Neural cell (in vitro differentiated cells): ENCODE results near the gene TRIM66. TPM values are rescaled to one million over a fixed set of nuclear protein-coding genes. Genes with fewer than 3 reads are reported as not detected.
A peak's percentile ranks its signal among the peaks of the same experiment; 100 is the strongest.

Source experiments
- H2AFZ ChIP-seq: fragments of 200-600, 300-800 bp; sonication (generic), shearing (Covaris generic); 2 replicates; pipeline ENCODE4 v1.6.0; 2014; ENCODE audit warnings: low read depth, mild to moderate bottlenecking, antibody characterized with exemption, low read length, moderate library complexity
- H3F3A ChIP-seq: fragments of 200-600 bp; shearing (Covaris generic); 2 replicates; pipeline ENCODE4 v1.6.1; 2016; ENCODE audit warnings: mild to moderate bottlenecking, moderate library complexity, mixed read lengths, antibody characterized with exemption, low read length; ENCODE audit not compliant: insufficient read depth, poor library complexity, severe bottlenecking
- H3K27ac ChIP-seq: fragments of 200-600, 300-800 bp; sonication (generic), shearing (Covaris generic); 2 replicates; pipeline ENCODE4 v1.5.1; 2014; ENCODE audit warnings: mild to moderate bottlenecking, low read length, moderate library complexity
- H3K27me3 ChIP-seq: fragments of 300-800, 200-600 bp; sonication (generic), shearing (Covaris generic); 2 replicates; pipeline ENCODE4 v1.6.0; 2014; ENCODE audit warnings: mild to moderate bottlenecking, low read depth, low read length, moderate library complexity; ENCODE audit not compliant: insufficient read depth
- H3K36me3 ChIP-seq: fragments of 300-800, 200-600 bp; sonication (generic), shearing (Covaris generic); 2 replicates; pipeline ENCODE4 v1.5.1; 2014; ENCODE audit warnings: mild to moderate bottlenecking, antibody characterized with exemption, low read length, moderate library complexity; ENCODE audit not compliant: insufficient read depth
- H3K4me2 ChIP-seq: fragments of 300-800, 200-600 bp; sonication (generic), shearing (Covaris generic); 2 replicates; pipeline ENCODE4 v1.6.0; 2014; ENCODE audit warnings: mild to moderate bottlenecking, low read length
- H3K4me3 ChIP-seq: fragments of 300-800, 200-600 bp; sonication (generic), shearing (Covaris generic); 2 replicates; pipeline ENCODE4 v1.5.1; 2014; ENCODE audit warnings: mild to moderate bottlenecking, low read length, moderate library complexity
- H3K79me2 ChIP-seq: fragments of 200-600 bp; shearing (Covaris generic); replicated peaks from 2 replicates; pipeline ENCODE4 v1.6.0; 2014; ENCODE audit warnings: mild to moderate bottlenecking, low read length, moderate library complexity; ENCODE audit not compliant: insufficient read depth
- H3K9ac ChIP-seq: fragments of 300-800, 200-600 bp; sonication (generic), shearing (Covaris generic); 2 replicates; pipeline ENCODE4 v1.6.1; 2016; ENCODE audit warnings: mild to moderate bottlenecking, low read length, mixed read lengths
- H3K9me2 ChIP-seq: fragments of 200-600 bp; shearing (Covaris generic); 2 replicates; pipeline ENCODE4 v1.6.1; 2016; ENCODE audit warnings: mild to moderate bottlenecking, low read length, mixed read lengths; ENCODE audit not compliant: insufficient read depth
- H3K9me3 ChIP-seq: fragments of 200-600, 300-800 bp; sonication (generic), shearing (Covaris generic); 2 replicates; pipeline ENCODE4 v1.6.1; 2016; ENCODE audit warnings: mild to moderate bottlenecking, mixed run types, low read length, moderate library complexity, mixed read lengths
- H4K20me1 ChIP-seq: fragments of 200-600 bp; shearing (Covaris generic); 2 replicates; pipeline ENCODE4 v1.6.1; 2016; ENCODE audit warnings: mild to moderate bottlenecking, mixed run types; ENCODE audit not compliant: insufficient read depth
- CTCF ChIP-seq: fragments of 450-650 bp; IDR thresholded peaks from 2 replicates; pipeline ENCODE4 v1.5.1; 2014; ENCODE audit warnings: antibody characterized with exemption, mild to moderate bottlenecking, moderate library complexity; ENCODE audit not compliant: poor library complexity, severe bottlenecking
- EP300 ChIP-seq: fragments of 450-650 bp; conservative IDR thresholded peaks from 2 replicates; pipeline ENCODE4 v1.6.1; 2014; ENCODE audit warnings: antibody characterized with exemption, mild to moderate bottlenecking, moderate library complexity; ENCODE audit not compliant: poor library complexity, severe bottlenecking
- EZH2 ChIP-seq: fragments of 200-600, 300-800 bp; shearing (Covaris generic), sonication (generic); IDR thresholded peaks from 2 replicates; pipeline ENCODE4 v1.6.1; 2014; ENCODE audit warnings: antibody characterized with exemption, low read length, borderline replicate concordance, mild to moderate bottlenecking; ENCODE audit not compliant: insufficient read depth, poor library complexity, severe bottlenecking
- MXI1 ChIP-seq: fragments of 450-650 bp; conservative IDR thresholded peaks from 2 replicates; pipeline ENCODE4 v1.6.1; 2014; ENCODE audit warnings: antibody characterized with exemption, mild to moderate bottlenecking; ENCODE audit not compliant: poor library complexity, severe bottlenecking
- POLR2AphosphoS5 ChIP-seq: IDR thresholded peaks from 2 replicates; pipeline ENCODE4 v1.6.1; 2012
- RAD21 ChIP-seq: fragments of 450-650 bp; conservative IDR thresholded peaks from 2 replicates; pipeline ENCODE4 v1.6.1; 2014; ENCODE audit warnings: antibody characterized with exemption, mild to moderate bottlenecking, moderate library complexity
- REST ChIP-seq: IDR thresholded peaks from 2 replicates; pipeline ENCODE4 v1.6.1; 2012; ENCODE audit warnings: borderline replicate concordance
- SMC3 ChIP-seq: fragments of 450-650 bp; conservative IDR thresholded peaks from 2 replicates; pipeline ENCODE4 v1.6.1; 2014; ENCODE audit warnings: antibody characterized with exemption, mild to moderate bottlenecking, moderate library complexity; ENCODE audit not compliant: poor library complexity
- TAF1 ChIP-seq: IDR thresholded peaks from 2 replicates; pipeline ENCODE4 v1.6.1; 2012; ENCODE audit warnings: low read depth
- polyA minus RNA-seq: library from RNA; depleted of rRNA, polyadenylated mRNA; stranded (reverse); fragments of >200 nt; gene quantifications from 2 replicates; pipeline ENCODE4 v1.2.3, GENCODE V29; 2014
- polyA plus RNA-seq: library from polyadenylated mRNA; depleted of rRNA; stranded (reverse); fragments of >200 nt; gene quantifications from 2 replicates; pipeline ENCODE4 v1.2.3, GENCODE V29; 2014

TRIM66 gene, protein sequence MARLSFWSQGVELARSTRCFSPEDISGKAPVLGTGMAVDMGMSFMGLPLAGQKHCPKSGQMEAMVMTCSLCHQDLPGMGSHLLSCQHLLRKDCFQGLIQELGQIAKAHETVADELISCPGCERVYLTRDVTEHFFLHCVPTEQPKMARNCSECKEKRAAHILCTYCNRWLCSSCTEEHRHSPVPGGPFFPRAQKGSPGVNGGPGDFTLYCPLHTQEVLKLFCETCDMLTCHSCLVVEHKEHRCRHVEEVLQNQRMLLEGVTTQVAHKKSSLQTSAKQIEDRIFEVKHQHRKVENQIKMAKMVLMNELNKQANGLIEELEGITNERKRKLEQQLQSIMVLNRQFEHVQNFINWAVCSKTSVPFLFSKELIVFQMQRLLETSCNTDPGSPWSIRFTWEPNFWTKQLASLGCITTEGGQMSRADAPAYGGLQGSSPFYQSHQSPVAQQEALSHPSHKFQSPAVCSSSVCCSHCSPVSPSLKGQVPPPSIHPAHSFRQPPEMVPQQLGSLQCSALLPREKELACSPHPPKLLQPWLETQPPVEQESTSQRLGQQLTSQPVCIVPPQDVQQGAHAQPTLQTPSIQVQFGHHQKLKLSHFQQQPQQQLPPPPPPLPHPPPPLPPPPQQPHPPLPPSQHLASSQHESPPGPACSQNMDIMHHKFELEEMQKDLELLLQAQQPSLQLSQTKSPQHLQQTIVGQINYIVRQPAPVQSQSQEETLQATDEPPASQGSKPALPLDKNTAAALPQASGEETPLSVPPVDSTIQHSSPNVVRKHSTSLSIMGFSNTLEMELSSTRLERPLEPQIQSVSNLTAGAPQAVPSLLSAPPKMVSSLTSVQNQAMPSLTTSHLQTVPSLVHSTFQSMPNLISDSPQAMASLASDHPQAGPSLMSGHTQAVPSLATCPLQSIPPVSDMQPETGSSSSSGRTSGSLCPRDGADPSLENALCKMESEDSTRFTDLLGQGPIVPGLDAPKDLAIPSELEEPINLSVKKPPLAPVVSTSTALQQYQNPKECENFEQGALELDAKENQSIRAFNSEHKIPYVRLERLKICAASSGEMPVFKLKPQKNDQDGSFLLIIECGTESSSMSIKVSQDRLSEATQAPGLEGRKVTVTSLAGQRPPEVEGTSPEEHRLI (N-terminal part only)
- polyA plus RNA-seq (0.82 and 1.4 TPM in 2 replicates), polyA minus RNA-seq (4.1 and 5.6 TPM in 2 replicates)

- Histone ChIP-seq H3K36me3 (peaks cover 8% of the 10 kb centered on the region), H3K4me3 (peak within 1 kb of the TSS; percentile 81), H3K9ac (peak within 1 kb of the TSS; percentile 98), H2AFZ (peak within 1 kb of the TSS; percentile 96), H4K20me1 (no peaks in the 10 kb centered on the region), H3K27me3 (no peaks in the 10 kb centered on the region), H3F3A (no peaks in the 10 kb centered on the region), H3K27ac (peak within 1 kb of the TSS; percentile 97), H3K79me2 (peaks cover 19% of the 10 kb centered on the region), H3K4me2 (peak within 1 kb of the TSS; percentile 98), H3K9me2 (no peaks in the 10 kb centered on the region), H3K9me3 (no peaks in the 10 kb centered on the region)
- peak; percentile 58 for TF ChIP-seq EP300
- TF ChIP-seq TAF1 = peak; percentile 84
- TF ChIP-seq REST = peak; percentile 95
- TF ChIP-seq EZH2 = no peak
- TF ChIP-seq POLR2AphosphoS5 = peak; percentile 99
- TF ChIP-seq MXI1 = peak; percentile 87
- peak; percentile 34 for TF ChIP-seq CTCF
- TF ChIP-seq SMC3 = peak; percentile 71
- peak; percentile 65 for TF ChIP-seq RAD21
Observed at GRCh38 chr11:8682303-8683114, at the start of gene TRIM66, which contains the start of gene RPL27A. TSS of gene TRIM66 (minus strand) at chr11:8682665. CDS start at chr11:8672274, 10,391 bp downstream. TSS of gene RPL27A (plus strand) at chr11:8682792. CDS start at chr11:8682814, 22 bp downstream.
